Spleen (tissue), 7 donors: ENCODE measurements around the gene SCGB1C1.

ENCODE experiments used
- POLR2A ChIP-seq, 3 donors: fragments of 450-650 bp; IDR thresholded peaks; one replicate each; pipeline ENCODE4 v1.5.1; 2017; ENCODE audit warnings: antibody characterized with exemption in 3 of 3, mild to moderate bottlenecking in 1 of 3
- TF ChIP-seq, protein P1 (sequence below), 11 experiments: fragments of 200-600 bp in 7 of 11; fragments of 450-650 bp in 4 of 11; sonication (generic) in 4 of 11; IDR thresholded peaks in 8 of 11; conservative IDR thresholded peaks in 3 of 11; 1 replicate in 7 of 11; 2 replicates in 4 of 11; pipeline versions ENCODE4 v1.4.0 to v1.8.0; 2016 to 2021; ENCODE audit warnings: antibody characterized with exemption in 11 of 11, inconsistent platforms in 4 of 11, mild to moderate bottlenecking in 1 of 11
- donor health status: DM: no; HTN: no; CAD: no; lungs with moderate emphysema.
- donor health status: DM: no; HTN: no; CAD: no.
- donor health status: DM: no; HTN: no; CAD: no.

DNA sequence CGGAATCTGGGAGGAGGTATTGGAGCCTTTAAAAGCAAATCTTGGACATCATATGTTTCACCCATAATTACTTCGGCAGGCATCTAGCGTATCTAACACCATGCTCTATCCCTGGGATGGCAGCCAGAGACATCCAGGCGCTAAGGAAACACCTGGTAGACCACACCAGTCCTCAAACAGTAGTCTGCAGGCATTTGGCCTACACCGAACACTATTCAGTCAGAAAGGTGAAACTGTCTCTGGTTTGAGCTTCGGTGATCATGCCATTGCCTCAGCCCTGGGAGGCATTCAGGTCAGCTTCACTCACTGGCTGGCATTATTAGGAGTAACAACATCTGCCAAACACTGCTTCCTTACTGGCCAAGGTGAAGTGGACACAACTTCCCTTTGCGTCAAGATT, 31.5 kb downstream of the SCGB1C1 start:
- TF ChIP-seq, protein P1, sequence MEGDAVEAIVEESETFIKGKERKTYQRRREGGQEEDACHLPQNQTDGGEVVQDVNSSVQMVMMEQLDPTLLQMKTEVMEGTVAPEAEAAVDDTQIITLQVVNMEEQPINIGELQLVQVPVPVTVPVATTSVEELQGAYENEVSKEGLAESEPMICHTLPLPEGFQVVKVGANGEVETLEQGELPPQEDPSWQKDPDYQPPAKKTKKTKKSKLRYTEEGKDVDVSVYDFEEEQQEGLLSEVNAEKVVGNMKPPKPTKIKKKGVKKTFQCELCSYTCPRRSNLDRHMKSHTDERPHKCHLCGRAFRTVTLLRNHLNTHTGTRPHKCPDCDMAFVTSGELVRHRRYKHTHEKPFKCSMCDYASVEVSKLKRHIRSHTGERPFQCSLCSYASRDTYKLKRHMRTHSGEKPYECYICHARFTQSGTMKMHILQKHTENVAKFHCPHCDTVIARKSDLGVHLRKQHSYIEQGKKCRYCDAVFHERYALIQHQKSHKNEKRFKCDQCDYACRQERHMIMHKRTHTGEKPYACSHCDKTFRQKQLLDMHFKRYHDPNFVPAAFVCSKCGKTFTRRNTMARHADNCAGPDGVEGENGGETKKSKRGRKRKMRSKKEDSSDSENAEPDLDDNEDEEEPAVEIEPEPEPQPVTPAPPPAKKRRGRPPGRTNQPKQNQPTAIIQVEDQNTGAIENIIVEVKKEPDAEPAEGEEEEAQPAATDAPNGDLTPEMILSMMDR (IDR thresholded peaks at IDR 0.05 in 8 of 11, conservative IDR thresholded peaks at IDR 0.05 in 3 of 11) = no peak
- no peak for TF ChIP-seq POLR2A (IDR thresholded peaks at IDR 0.05)
